ENCODE measurements around the gene NCCRP1.

NCCRP1 gene

GRCh38 chr19:39174558-39175544, 21.9 kb upstream of the NCCRP1 start:
- no peak for DNase-seq (ENCODE audit: low read depth)
- TF ChIP-seq CTCF (IDR thresholded peaks at IDR 0.05; ENCODE audit: control insufficient read depth, insufficient read depth, low read depth, low read length, missing control alignments) = no peak
- no peak overlapping the region for H3K4me3 ChIP-seq (ENCODE audit: control insufficient read depth, low read depth, low read length)

GRCh38 chr19:39175564-39175963, 21.2 kb upstream of the NCCRP1 start:
- H3K4me3 ChIP-seq (ENCODE audit: control insufficient read depth, low read depth, low read length) = no peak overlapping the region
- no peak for DNase-seq (ENCODE audit: low read depth)
- TF ChIP-seq CTCF (IDR thresholded peaks at IDR 0.05; ENCODE audit: control insufficient read depth, insufficient read depth, low read depth, low read length, missing control alignments) = no peak

- no peak for DNase-seq (ENCODE audit: low read depth)
- TF ChIP-seq CTCF (IDR thresholded peaks at IDR 0.05; ENCODE audit: control insufficient read depth, insufficient read depth, low read depth, low read length, missing control alignments) = no peak
- H3K4me3 ChIP-seq (ENCODE audit: control insufficient read depth, low read depth, low read length) = no peak overlapping the region
These were observed 19.6 kb upstream of the NCCRP1 start for GRCh38 chr19:39177110-39177699.

GRCh38 chr19:39177736-39178135, 19.0 kb upstream of the NCCRP1 start:
- no peak for DNase-seq (ENCODE audit: low read depth)
- no peak overlapping the region for H3K4me3 ChIP-seq (ENCODE audit: control insufficient read depth, low read depth, low read length)
- TF ChIP-seq CTCF (IDR thresholded peaks at IDR 0.05; ENCODE audit: control insufficient read depth, insufficient read depth, low read depth, low read length, missing control alignments) = no peak

- TF ChIP-seq CTCF (IDR thresholded peaks at IDR 0.05; ENCODE audit: control insufficient read depth, insufficient read depth, low read depth, low read length, missing control alignments) = no peak
- no peak overlapping the region for H3K4me3 ChIP-seq (ENCODE audit: control insufficient read depth, low read depth, low read length)
- DNase-seq (ENCODE audit: low read depth) = no peak
These were observed 18.3 kb upstream of the NCCRP1 start for GRCh38 chr19:39178296-39179006.

GRCh38 chr19:39179754-39180153, 17.0 kb upstream of the NCCRP1 start:
- no peak for DNase-seq (ENCODE audit: low read depth)
- H3K4me3 ChIP-seq (ENCODE audit: control insufficient read depth, low read depth, low read length) = no peak overlapping the region
- TF ChIP-seq CTCF (IDR thresholded peaks at IDR 0.05; ENCODE audit: control insufficient read depth, insufficient read depth, low read depth, low read length, missing control alignments) = no peak

All from AG09309 (cell line).